Esophagus muscularis mucosa (tissue), 3 donors: Measurements from ENCODE around the gene STAB2.

Experiments
- CTCF ChIP-seq, 3 experiments: fragments of 200-600 bp in 2 of 3; fragments of 450-650 bp in 1 of 3; sonication (generic) in 2 of 3; IDR thresholded peaks; one replicate each; pipeline ENCODE4 v1.5.1; 2017 to 2019; ENCODE audit warnings: antibody characterized with exemption in 3 of 3, mild to moderate bottlenecking in 2 of 3, moderate library complexity in 1 of 3
- POLR2A ChIP-seq: fragments of 450-650 bp; IDR thresholded peaks from one replicate; pipeline ENCODE4 v1.6.1; 2017; ENCODE audit warnings: antibody characterized with exemption, moderate library complexity, mild to moderate bottlenecking, low read depth
- POLR2AphosphoS5 ChIP-seq, 2 donors: sonication (generic); formaldehyde crosslinking; IDR thresholded peaks; one replicate each; pipeline ENCODE4 v1.6.1; 2017; ENCODE audit warnings: antibody characterized with exemption in 2 of 2

GRCh38 chr12:103557628-103558010, 29.5 kb upstream of the STAB2 start:
- no peak for TF ChIP-seq CTCF (IDR thresholded peaks at IDR 0.05)
- TF ChIP-seq POLR2AphosphoS5 (IDR thresholded peaks at IDR 0.05) = no peak
- TF ChIP-seq POLR2A = no peak
